A549 (cell line): ENCODE data around the gene AHSG.

Experiments used
- CHD4 ChIP-seq: fragments of 200-600 bp; sonication (generic); IDR thresholded peaks from 2 replicates; pipeline ENCODE4 v1.6.1; 2016; ENCODE audit warnings: antibody characterized with exemption, mild to moderate bottlenecking, borderline replicate concordance
- POLR2A ChIP-seq: IDR thresholded peaks from 2 replicates; pipeline ENCODE4 v1.6.1; 2012; ENCODE audit warnings: mild to moderate bottlenecking, low read length

- TF ChIP-seq CHD4: no peak
- no peak for TF ChIP-seq POLR2A
Measured at GRCh38 chr3:186646841-186647240, 34.0 kb downstream of the AHSG start.
